NCI-H82 treated with DMSO at 0.1 percent for 48 hours (cell line): Measurements from ENCODE around the gene GPSM1.

Experiments
- DNase-seq: peaks from one replicate; lab custom pipeline; 2025; ENCODE audit not compliant: unreplicated experiment; lab: John Stamatoyannopoulos, UW

GPSM1 gene

DNA sequence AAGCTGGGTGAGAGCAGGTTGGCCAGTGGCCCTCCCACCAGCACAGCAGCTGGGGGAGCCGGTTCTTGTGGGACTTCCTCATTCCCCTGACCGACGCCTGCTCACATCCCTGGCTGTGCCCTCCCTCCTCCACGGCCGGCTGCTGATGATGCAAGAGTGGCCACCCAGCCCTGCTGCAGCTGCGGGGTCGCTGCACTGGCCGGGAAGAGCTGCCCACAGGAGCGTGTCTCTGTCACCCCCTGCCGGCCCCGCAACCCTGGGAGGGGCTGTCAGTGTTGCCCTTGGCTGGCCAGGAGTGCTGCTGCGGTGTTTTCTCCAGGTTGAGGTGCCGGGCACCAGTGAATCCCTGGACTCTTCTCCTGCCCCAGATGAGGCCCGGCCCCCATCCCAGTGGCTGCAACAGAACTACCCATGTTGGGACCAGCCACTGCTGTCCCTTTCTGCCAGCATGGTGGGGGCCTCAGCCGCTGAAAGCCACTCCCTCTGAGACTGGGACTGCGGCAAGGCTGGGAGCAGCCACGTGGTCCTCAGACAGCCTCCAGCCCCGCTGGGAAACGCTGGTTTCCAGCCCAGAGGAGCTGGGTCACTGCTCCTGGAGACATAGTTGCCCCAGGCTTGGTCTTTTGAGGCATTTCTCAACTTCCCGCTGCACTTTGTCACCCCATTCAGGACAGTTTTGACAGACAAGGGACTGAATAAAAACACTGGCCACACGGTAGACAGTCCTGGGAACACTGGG lies 45.4 kb downstream of the GPSM1 start:
- no peak for DNase-seq

DNA sequence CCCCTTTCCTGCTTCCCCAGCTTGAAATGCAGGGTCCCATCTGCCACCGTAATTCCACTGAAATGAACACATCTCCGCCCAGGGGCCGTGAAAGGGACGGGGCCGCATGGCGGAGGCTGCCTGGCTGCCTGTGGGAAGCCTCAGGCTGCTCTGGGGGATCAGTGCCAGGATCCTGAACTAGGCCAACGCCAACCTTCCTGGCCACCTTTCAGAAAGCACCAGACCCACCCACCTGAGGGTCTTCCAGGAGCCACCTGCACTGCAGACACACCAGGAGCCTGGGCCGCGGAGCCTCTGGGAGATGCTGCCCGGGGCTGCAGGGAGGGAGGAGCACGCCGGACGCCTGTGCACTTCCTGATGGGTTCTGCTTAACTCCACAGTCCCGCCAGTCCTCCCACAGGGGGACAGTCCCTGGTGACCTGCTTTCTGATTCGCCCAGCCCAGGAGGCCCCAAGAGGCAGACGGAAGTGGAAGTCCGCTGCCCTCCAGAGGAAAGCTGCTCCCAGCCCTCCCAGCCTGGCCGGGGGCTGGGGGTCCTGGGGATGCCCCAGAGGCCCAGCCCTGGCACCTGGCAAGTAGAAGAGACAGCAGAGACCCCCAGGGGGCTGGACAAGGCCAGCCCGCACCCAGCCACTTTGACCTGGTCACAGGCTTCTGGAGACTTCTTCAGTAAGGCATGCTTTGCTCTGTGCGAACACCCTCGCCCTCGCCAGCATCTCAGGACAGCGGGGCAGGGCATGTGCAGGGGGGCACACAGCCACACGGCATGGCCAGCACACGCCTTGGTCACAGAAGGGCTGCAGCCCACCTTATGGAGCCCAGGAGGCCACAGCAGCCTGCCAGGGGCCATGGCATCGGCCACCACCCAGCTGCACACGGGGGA lies 46.2 kb downstream of the GPSM1 start, which contains the start of gene CARD9:
CARD9 (minus strand) TSS at position 370 of the 883 bp plus-strand sequence. CDS start 1,591 bp downstream, outside the sequence.
- no peak for DNase-seq

DNA sequence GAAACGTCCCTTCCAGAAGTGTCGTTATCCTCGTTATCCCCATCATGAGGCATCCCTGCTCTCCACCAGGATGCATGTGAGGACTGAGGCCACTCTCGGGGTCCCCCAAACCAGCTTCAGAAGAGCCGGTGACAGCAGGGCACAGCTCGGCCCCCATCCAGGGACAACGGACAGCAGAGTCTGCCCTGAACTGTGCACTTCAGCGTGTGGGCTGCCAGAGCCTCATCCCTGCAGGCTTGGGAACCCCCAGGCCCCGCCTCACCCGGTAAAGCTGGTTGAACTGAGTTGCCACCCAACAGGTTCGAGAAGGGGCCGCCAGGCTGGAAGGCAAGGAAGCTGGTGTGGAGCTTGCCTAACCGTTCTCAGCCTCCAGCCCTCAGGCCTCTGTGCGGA lies 46.8 kb downstream of the GPSM1 start:
- DNase-seq: no peak

DNA sequence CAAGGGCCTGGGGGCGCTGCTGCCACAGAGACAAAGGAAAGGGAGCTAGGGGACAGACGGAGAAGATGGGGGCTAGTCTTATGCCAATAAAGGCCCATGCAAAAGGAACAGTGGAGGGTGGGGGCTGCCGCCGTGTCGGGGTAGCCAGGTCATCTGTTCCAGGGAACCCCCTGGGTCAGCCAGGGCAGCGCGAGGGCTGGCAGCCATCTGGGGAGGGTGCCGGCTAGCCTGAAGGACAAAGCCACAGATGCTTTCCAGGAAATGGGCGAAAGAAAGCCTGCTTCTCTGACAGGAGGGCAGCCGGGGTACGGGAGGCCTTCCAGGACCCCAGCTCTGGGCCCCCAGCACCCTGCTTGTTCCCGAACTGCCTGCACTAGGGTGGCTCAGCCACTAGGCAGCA lies 47.8 kb downstream of the GPSM1 start:
- no peak for DNase-seq

DNA sequence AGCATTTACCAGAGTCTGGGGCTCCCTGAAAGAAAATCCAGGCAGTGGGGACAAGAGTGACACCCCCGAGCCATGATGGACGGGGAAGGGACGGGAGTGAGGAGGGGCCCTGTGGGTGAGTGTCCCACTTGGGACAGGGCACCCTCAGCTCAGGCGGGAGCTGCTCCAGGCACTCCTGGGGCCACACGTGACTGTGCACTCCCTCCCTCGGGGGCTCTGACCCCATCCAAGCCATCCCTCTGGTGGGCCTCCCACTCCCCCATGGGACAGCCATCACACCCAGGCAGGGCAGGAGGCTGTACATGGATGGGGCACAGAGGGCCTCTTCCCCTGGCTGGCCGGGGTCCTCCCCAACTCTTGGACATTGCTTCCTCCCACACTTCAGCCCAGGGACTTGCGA lies 49.1 kb downstream of the GPSM1 start:
- no peak for DNase-seq

DNA sequence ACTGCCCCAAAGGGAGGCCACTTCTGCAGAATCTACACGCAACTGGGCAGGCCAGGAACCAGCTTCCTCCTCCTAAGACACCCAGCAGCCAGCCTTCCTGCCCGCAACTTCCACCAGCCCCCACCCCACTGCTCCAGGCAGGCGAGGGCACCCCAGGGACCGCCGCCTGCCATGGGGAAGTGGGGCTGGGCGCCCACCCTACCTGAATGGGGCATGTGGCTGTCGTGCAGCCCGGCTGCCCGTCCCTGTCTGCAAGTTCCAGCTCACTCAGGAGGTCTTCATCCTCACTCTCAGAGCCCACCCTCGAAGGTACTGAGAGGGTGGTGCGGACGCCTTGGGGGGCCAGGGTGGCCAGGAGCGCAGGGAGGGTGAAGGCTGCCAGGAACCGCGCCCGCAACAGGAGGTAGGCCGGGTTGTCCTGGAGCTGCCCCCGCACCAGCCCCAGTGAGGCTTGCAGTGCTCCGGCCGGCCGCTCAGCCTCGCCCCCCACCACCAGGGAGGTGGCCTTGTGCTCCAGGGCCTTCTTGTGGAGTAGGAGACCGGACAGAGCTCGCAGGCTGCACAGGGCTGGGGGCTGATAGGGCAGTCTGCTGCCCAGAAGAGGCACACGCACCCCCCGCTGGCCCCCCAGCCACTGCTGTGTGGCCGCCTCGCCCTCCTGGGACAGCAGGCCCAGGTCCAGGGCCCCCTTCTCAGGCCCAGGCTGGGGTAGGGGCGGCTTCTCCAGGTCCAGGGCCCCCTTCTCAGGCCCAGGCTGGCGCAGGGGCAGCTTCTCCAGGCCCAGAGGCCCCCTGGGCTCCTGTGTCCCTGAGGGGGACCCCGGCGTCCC lies 50.2 kb downstream of the GPSM1 start:
- DNase-seq: no peak

DNA sequence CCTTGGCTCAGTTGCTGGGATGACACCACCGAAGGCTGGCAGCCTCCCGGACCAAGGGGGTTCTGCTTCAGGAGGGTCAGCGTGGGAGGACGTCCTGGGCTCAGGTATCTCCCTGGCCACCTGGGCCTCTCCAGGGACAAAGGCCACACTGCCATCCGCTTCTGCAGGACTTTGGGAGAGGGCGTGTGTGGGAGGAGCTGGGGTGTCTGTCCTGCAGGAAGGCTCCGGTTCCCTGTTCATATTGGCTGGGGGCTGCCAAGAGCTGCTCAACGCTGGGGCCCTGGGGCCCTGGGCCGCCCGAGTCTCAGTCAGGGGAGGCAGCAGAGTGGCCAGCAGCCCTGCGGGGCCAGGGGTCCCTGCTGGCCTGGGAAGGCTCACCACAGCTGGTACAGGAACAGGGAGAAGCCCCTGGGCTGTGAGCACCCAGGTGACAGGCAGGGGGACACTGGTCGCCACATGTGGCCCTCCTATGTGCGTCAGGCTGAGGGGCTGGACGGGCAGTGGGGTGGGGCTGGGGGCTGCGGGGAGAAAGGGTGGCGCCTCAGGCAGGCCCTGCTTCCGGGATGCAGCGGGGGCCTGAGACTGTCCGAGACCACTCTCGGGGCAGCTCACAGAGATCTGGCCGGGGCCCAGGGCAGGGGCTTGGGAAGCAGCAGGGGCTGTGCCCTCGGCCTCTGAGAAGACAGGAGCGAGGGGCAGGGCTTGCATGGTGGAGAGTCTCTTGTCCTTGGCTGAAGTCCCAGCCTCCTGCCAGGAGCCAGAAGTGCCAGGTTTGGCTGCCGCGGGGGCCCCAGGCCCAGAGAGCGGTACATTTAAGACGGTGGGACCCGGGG lies 51.0 kb downstream of the GPSM1 start:
- no peak for DNase-seq

DNA sequence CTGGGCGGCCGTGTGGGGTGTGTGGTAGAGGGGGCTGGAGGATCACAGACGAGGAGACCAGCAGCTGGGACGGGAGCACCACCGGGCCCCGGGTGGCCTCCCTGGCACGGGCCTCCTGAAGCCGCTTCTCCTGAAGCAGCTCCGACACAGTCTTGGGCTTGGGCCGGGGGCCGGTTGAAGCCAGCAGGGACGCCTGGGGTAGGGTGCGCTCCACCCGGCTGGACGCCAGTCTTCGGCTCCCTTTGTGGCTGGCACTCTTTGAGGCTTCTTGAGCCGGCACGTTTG lies 51.6 kb downstream of the GPSM1 start:
- DNase-seq: no peak

DNA sequence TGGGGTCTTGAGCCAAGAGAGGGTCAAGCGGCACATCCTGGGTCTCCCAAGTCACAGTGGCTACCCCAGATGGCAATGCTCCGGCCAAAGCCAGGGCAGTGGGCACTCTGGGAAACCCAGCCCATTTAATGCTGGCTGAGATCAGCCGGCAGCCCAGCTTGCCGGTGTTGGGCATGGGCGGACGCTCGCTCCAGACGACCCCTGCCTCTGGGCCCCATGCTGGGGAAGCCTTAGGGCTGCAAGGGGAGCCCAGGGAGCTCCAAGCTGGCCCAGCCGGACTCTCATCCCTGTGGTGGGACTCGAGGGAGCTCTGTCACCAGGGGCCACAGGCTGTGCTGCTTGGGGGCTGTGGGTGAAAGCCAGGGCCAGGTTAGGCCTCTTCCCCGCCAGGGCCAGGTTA lies 52.1 kb downstream of the GPSM1 start:
- DNase-seq: no peak

DNA sequence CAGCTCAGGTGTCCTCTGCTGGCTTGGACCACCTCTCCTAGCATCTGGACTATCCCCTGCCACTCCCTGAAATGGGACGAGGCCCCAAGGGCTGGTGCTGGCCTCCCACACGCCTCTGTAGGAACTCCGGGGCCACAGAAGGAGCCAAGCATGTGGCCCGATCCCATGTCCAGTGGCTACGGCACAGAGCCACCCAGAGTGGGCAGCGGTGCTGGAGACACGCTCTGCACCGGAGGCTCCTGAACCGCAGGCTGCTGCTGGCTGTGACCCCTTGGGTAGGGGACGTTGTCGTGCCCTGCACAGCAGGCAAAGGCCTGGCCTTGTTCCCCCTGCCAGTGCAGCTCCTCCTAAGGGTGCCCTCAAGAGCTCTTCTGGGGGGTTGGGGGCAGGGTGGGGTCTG lies 52.6 kb downstream of the GPSM1 start:
- DNase-seq: no peak

DNA sequence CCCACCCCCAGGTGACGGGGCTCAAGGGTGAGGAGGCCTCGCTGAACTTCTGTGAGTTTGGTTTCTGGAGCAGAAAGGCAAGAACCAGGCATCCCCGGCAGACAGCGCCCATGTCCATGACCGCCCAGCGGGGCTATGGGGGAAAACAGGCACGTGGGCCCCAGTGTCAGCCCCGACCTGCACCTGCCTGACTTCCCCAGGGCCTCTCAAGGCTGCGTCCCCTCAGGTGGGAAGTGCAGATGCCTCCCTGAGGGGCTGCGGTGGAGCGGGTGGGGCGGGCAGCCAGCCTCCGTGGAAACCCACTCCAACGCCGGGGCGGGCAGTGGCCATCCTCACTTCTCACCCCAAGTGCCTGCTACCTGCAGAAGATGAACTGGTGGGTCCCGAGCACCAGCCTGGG lies 53.0 kb downstream of the GPSM1 start:
- DNase-seq: no peak

DNA sequence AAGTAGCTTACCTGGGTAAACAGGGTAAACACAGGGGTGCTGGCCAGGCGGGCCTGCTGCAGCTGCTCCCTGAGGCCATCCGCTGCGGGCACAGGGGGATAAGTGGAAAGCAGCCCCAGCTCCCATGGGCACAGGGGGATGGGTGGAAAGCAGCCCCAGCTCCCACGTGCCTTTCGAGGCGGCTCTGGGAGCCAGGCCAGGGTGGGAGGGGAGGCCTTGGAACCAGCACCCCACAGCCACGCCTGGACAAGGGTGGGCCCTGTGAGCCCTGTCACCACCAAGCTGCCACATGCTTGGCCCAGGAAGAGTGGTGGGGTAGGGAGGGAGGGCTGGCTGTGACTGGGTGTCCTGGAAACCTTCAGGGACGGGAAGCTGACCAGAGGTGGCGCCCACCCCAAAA lies 54.0 kb downstream of the GPSM1 start:
- no peak for DNase-seq

DNA sequence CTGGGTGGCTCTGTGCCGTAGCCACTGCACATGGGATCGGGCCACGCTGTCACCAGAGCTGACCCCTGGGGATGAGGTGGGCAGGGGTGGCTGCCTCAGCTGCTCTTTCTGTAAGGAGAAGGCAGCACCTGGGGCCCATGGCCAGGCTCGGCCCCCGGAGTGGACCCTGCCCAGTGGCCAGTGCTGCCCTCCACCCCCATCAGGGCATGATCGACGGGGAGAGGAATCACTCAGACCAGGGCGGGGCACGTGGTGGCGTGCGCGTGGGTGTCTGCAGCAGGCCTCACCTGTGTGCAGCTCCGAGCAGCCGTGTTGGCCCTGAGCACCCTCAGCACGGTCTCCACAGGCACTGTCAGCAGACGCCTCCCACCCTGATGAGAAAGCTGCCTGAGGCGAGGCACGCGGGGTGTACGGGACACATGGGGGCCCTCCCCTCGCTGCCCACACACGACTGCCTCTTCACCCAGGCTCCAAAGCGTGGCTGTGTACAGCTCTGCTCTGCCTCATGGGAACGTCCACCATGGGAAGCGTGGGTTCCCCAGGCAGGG lies 54.7 kb downstream of the GPSM1 start:
- DNase-seq: no peak

DNA sequence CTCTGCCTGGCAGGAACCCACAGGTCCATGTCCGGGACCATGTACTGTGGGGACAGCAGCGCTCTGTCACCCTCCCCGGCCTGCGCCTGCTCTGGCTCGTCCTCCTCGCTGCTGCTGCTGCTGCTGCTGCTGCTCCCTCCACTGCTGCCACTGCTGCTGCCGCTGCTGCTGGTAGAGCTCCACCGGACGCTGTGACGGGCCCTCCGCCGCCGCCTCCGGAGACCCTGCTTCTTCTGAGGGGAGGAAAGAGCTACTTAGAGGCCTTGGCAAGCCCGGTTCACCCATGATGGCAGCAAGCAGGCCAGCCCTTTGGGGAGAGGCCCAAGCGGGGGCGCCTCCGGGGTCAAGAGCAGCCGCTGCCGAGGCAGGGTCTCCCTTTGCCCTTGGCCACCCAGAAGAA lies 56.1 kb downstream of the GPSM1 start:
- DNase-seq: no peak

DNA sequence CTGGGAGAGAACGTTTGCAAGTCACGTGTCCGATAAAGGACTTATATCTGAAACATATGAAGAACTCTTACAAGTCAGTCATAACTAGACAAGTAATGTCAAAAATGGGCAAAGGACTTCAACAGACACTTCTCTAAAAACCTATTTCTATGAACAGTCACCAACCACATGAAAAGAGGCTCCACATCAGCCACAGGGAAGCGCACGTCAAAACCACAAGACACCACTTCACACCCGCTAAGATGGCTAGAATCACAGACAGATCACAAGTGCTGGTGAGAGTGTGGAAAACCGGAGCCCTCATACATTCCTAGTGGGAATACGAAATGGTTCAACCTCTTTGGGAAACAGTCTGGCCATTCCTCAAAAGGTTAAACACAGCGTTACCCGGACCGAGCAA lies 57.7 kb downstream of the GPSM1 start:
- DNase-seq: no peak

DNA sequence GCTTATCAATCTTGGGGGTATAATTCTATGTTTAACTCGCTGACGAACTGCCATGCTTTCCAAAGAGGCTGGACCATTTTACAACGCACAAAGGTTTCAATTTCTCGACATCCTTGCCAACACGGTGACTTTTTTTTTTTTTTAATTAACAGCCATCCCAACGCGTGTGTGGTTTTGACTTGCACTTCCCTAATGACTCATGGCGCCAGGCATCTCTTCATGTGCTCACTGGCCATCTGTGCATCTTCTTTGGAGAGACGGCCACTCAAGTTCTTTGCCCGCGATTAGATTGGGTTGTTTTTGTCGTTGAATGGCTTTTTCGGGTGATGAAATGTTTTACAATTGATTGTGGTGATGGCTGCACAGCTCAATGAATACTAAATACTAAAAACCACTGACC lies 58.7 kb downstream of the GPSM1 start:
- no peak for DNase-seq

DNA sequence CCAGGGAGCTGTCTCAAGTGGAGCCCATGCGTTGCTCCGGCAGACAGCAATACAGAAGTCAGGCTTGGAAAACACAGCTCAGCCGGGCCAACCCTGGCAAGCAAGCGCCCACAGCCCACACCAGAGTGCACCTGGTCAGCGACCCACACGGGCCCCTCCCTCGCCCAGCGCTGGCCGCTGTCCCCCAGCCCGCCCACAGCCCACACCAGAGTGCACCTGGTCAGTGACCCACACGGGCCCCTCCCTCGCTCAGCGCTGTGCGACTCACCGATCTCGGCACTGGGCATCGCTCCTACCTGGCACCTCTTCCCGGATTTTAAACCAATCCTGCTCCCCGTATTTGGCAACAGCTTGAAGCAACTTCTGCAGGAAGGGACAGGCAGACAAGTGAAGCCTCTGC lies 59.9 kb downstream of the GPSM1 start:
- DNase-seq: no peak

DNA sequence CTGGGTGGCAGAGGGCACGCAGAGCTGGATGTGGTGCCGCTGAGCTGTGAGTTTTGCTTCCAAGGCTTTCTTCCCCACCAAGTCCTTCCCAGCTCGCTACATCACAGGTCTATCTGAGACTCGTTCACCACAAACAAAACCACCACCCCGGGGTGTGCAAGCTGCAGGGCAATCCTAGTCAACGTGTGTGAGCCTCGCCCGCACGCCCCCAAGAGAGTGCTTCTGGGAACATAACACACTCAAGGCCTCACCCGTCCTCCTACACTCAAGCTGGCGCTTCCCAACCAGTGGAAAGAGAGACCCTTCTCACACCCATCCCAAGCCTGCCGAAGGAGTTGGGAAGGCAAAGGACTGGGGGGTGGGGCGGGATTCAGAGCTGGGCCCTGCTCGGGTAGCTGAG lies 62.1 kb downstream of the GPSM1 start:
- no peak for DNase-seq

DNA sequence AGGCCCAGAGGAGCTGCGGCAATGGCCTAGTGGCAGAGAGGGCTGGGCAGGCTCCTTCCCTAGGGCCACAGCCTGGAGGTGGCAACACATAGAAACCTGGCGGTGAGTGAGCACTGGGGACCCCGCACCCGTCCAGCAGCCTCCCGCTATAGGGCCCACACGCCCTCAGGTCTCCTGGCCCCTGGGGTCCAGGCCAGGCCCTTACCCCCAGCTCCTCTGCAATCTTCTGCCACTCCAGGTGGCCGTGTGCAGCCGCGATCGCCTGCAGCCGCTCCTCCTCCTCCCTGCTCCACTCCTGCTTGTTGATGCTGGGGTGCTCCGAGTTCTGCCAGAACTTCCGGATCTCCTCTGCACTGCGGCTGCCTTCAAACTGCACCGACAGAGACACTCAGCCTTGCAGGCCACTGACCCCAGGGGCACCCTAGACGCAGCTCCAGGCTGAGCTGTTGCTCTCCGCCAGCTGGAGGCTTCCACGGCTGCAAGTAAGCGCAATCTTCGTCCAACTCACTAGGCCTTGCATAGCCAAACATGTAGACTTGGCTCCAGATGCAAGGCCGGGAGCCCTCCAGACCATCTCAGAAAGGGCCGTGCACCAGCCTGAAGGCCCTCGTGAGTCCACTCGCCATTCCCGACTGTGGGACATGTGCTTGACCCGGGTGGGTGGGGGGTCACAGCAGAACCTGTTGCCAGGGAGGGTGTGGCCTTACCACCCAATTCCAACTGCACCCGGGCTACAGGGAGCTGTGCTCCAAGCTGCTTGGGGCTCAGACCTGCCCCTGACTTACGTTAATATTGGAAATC lies 64.6 kb downstream of the GPSM1 start:
- no peak for DNase-seq
